ENCODE data around the gene RCVRN. TPM values are rescaled to one million over a fixed set of nuclear protein-coding genes. Genes with fewer than 3 reads are reported as not detected.

The RCVRN gene
- total and polyA plus RNA-seq, 2 of the 8 experiments (the other 6 are each of a cell fraction or from before 2014, with no cell fraction given), result not detected

DNA sequence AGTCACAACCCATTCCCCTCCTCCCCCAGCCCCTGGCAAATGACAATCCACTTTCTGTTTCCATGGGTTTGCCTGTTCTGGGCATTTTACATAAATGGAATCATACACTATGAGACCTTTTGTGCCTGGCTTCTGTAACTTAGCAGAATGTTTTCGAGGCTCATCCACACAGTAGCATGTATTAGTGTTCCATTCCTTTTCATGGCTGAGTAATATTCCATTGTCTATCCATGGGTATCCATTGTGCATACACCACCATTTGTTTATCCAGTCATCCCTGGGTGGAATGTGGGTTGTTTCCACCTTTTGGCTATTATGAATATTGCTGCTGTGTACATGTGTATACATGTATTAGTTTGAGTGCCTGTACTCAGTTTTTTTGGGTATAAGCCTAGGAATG lies 33.7 kb upstream of the RCVRN start (continued):
- TF ChIP-seq, protein P1, sequence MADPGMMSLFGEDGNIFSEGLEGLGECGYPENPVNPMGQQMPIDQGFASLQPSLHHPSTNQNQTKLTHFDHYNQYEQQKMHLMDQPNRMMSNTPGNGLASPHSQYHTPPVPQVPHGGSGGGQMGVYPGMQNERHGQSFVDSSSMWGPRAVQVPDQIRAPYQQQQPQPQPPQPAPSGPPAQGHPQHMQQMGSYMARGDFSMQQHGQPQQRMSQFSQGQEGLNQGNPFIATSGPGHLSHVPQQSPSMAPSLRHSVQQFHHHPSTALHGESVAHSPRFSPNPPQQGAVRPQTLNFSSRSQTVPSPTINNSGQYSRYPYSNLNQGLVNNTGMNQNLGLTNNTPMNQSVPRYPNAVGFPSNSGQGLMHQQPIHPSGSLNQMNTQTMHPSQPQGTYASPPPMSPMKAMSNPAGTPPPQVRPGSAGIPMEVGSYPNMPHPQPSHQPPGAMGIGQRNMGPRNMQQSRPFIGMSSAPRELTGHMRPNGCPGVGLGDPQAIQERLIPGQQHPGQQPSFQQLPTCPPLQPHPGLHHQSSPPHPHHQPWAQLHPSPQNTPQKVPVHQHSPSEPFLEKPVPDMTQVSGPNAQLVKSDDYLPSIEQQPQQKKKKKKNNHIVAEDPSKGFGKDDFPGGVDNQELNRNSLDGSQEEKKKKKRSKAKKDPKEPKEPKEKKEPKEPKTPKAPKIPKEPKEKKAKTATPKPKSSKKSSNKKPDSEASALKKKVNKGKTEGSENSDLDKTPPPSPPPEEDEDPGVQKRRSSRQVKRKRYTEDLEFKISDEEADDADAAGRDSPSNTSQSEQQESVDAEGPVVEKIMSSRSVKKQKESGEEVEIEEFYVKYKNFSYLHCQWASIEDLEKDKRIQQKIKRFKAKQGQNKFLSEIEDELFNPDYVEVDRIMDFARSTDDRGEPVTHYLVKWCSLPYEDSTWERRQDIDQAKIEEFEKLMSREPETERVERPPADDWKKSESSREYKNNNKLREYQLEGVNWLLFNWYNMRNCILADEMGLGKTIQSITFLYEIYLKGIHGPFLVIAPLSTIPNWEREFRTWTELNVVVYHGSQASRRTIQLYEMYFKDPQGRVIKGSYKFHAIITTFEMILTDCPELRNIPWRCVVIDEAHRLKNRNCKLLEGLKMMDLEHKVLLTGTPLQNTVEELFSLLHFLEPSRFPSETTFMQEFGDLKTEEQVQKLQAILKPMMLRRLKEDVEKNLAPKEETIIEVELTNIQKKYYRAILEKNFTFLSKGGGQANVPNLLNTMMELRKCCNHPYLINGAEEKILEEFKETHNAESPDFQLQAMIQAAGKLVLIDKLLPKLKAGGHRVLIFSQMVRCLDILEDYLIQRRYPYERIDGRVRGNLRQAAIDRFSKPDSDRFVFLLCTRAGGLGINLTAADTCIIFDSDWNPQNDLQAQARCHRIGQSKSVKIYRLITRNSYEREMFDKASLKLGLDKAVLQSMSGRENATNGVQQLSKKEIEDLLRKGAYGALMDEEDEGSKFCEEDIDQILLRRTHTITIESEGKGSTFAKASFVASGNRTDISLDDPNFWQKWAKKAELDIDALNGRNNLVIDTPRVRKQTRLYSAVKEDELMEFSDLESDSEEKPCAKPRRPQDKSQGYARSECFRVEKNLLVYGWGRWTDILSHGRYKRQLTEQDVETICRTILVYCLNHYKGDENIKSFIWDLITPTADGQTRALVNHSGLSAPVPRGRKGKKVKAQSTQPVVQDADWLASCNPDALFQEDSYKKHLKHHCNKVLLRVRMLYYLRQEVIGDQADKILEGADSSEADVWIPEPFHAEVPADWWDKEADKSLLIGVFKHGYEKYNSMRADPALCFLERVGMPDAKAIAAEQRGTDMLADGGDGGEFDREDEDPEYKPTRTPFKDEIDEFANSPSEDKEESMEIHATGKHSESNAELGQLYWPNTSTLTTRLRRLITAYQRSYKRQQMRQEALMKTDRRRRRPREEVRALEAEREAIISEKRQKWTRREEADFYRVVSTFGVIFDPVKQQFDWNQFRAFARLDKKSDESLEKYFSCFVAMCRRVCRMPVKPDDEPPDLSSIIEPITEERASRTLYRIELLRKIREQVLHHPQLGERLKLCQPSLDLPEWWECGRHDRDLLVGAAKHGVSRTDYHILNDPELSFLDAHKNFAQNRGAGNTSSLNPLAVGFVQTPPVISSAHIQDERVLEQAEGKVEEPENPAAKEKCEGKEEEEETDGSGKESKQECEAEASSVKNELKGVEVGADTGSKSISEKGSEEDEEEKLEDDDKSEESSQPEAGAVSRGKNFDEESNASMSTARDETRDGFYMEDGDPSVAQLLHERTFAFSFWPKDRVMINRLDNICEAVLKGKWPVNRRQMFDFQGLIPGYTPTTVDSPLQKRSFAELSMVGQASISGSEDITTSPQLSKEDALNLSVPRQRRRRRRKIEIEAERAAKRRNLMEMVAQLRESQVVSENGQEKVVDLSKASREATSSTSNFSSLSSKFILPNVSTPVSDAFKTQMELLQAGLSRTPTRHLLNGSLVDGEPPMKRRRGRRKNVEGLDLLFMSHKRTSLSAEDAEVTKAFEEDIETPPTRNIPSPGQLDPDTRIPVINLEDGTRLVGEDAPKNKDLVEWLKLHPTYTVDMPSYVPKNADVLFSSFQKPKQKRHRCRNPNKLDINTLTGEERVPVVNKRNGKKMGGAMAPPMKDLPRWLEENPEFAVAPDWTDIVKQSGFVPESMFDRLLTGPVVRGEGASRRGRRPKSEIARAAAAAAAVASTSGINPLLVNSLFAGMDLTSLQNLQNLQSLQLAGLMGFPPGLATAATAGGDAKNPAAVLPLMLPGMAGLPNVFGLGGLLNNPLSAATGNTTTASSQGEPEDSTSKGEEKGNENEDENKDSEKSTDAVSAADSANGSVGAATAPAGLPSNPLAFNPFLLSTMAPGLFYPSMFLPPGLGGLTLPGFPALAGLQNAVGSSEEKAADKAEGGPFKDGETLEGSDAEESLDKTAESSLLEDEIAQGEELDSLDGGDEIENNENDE (IDR thresholded peaks at IDR 0.05; ENCODE audit: insufficient replicate concordance, low read length), result no peak
- no peak for TF ChIP-seq RXRA (IDR thresholded peaks at IDR 0.05; ENCODE audit: insufficient read depth, low read depth, low read length)
- TF ChIP-seq POLR2A (IDR thresholded peaks at IDR 0.05; ENCODE audit: control extremely low read depth in 1 of 2, low read depth in 2 of 2, low read length in 2 of 2), result no peak
- TF ChIP-seq, protein P2, sequence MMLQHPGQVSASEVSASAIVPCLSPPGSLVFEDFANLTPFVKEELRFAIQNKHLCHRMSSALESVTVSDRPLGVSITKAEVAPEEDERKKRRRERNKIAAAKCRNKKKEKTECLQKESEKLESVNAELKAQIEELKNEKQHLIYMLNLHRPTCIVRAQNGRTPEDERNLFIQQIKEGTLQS (IDR thresholded peaks at IDR 0.05; ENCODE audit: insufficient read depth, low read depth, low read length), result no peak
- TF ChIP-seq SAP30 (IDR thresholded peaks at IDR 0.05; ENCODE audit: insufficient read depth, insufficient replicate concordance, low read length), result no peak
- no peak for TF ChIP-seq CBX8 (IDR thresholded peaks at IDR 0.05; ENCODE audit: borderline replicate concordance, low read depth, low read length)
- no peak for TF ChIP-seq RNF2 (IDR thresholded peaks at IDR 0.05; ENCODE audit: borderline replicate concordance, low read depth, low read length, missing control alignments, poor library complexity, severe bottlenecking)
- TF ChIP-seq CBX5 (IDR thresholded peaks at IDR 0.05; ENCODE audit: low read depth, low read length), result no peak
- TF ChIP-seq SUZ12 (IDR thresholded peaks at IDR 0.05; ENCODE audit: low read length), result no peak
- no peak for TF ChIP-seq HDAC2 (IDR thresholded peaks at IDR 0.05; ENCODE audit: borderline replicate concordance in 1 of 2, low read depth in 2 of 2, low read length in 2 of 2)

Measured in H1 (cell line).